HCT116 (cell line): ENCODE data around the gene SEC16A. TPM values are rescaled to one million over a fixed set of nuclear protein-coding genes. Genes with fewer than 3 reads are reported as not detected.

Experiments used
- ATAC-seq: fragments of 200-7000 bp; cut with Tn5 transposase; 2 replicates; pipeline ENCODE4 v1.9.1; 2020; ENCODE audit warnings: mild to moderate bottlenecking, moderate library complexity
- BruUV-seq: library from RNA; stranded (reverse); fragments of 400-500 nt; replicated peaks from 2 replicates; lab custom pipeline; 2021; lab: Mats Ljungman, UMichigan
- CTCF ChIA-PET: fragments of 300-600 bp; sonication (Branson Sonifier 250); formaldehyde crosslinking; loops from one replicate; lab custom pipeline; 2021; ENCODE audit warnings: antibody characterized with exemption; lab: Charles Lee
- POLR2A ChIA-PET: fragments of 300-600, 350-600 bp; sonication (Branson Sonifier 250); formaldehyde crosslinking; loops from one replicate; lab custom pipeline; 2021; ENCODE audit warnings: antibody characterized with exemption; lab: Charles Lee
- RAD21 ChIA-PET, 2 experiments: fragments of 300-600 bp; sonication (Branson Sonifier 250); formaldehyde crosslinking; loops; one replicate each; lab custom pipeline; 2023; ENCODE audit warnings: low total read pairs in 2 of 2; ENCODE audit not compliant: uncharacterized antibody in 2 of 2, unreplicated experiment in 2 of 2, low non-redundant PET in 1 of 2; lab: Charles Lee
- DNase-seq: peaks from one replicate; pipeline ENCODE4 v3.0.0-alpha.2; 2010; ENCODE audit warnings: low read depth, low spot score
- H2AFZ ChIP-seq: fragments of 200-600 bp; shearing (Covaris generic), sonication (generic); 2 replicates; pipeline ENCODE4 v1.6.1; 2017; ENCODE audit warnings: low read depth, mixed run types, mixed read lengths, antibody characterized with exemption, low read length; ENCODE audit not compliant: poor library complexity, severe bottlenecking
- H3K27ac ChIP-seq: 2 replicates; pipeline ENCODE4 v1.5.1; 2012; ENCODE audit warnings: low read depth, low read length
- H3K27me3 ChIP-seq: fragments of 200-600 bp; sonication (generic); 2 replicates; pipeline ENCODE4 v1.6.1; 2016; ENCODE audit warnings: mixed run types, low read length, mixed read lengths; ENCODE audit not compliant: insufficient read depth
- H3K36me3 ChIP-seq, 2 experiments: fragments of 200-500 bp in 1 of 2; fragments of 200-600 bp in 1 of 2; sonication (Bioruptor generic) in 1 of 2; sonication (generic) in 1 of 2; 2 replicates each; pipeline versions ENCODE4 v1.5.1 to v1.6.1; 2014 to 2016; ENCODE audit warnings: low read length in 2 of 2, inconsistent platforms in 1 of 2, mixed read lengths in 1 of 2, mixed run types in 1 of 2; ENCODE audit not compliant: insufficient read depth in 2 of 2, control insufficient read depth in 1 of 2
- H3K4me1 ChIP-seq, 2 experiments: fragments of 200-600 bp in 1 of 2; sonication (generic) in 1 of 2; 2 replicates each; pipeline versions ENCODE4 v1.5.1 to v1.6.1; 2012 to 2017; ENCODE audit warnings: low read length in 2 of 2, inconsistent platforms in 1 of 2, mild to moderate bottlenecking in 1 of 2, mixed read lengths in 1 of 2, mixed run types in 1 of 2, moderate library complexity in 1 of 2; ENCODE audit not compliant: insufficient read depth in 2 of 2, control insufficient read depth in 1 of 2
- H3K4me2 ChIP-seq: fragments of 200-600 bp; sonication (generic); 2 replicates; pipeline ENCODE4 v1.6.1; 2017; ENCODE audit warnings: mixed run types, low read length, mixed read lengths
- H3K4me3 ChIP-seq, 2 experiments: fragments of 200-600 bp in 1 of 2; sonication (generic) in 1 of 2; replicated peaks in 1 of 2; 2 replicates each; pipeline ENCODE4 v1.5.1; 2011 to 2016; ENCODE audit warnings: low read length in 2 of 2, control low read depth in 1 of 2, low read depth in 1 of 2, mild to moderate bottlenecking in 1 of 2, mixed read lengths in 1 of 2, mixed run types in 1 of 2
- H3K79me2 ChIP-seq: fragments of 200-600 bp; sonication (generic); 2 replicates; pipeline ENCODE4 v1.6.1; 2017; ENCODE audit warnings: mild to moderate bottlenecking, mixed run types, low read length, moderate library complexity, mixed read lengths; ENCODE audit not compliant: insufficient read depth
- H3K9ac ChIP-seq: fragments of 200-600 bp; sonication (generic); 2 replicates; pipeline ENCODE4 v1.6.1; 2016; ENCODE audit warnings: low read length, mixed read lengths
- H3K9me2 ChIP-seq: fragments of 200-600 bp; sonication (generic), shearing (Covaris generic); 2 replicates; pipeline ENCODE4 v1.6.1; 2017; ENCODE audit warnings: mixed run types, mild to moderate bottlenecking, moderate library complexity; ENCODE audit not compliant: insufficient read depth
- H3K9me3 ChIP-seq, 2 experiments: fragments of 200-500 bp in 1 of 2; fragments of 200-600 bp in 1 of 2; sonication (Bioruptor generic) in 1 of 2; sonication (generic) in 1 of 2; 2 replicates each; pipeline ENCODE4 v1.6.1; 2014 to 2017; ENCODE audit warnings: low read length in 2 of 2, mixed read lengths in 2 of 2, inconsistent platforms in 1 of 2, low read depth in 1 of 2, mild to moderate bottlenecking in 1 of 2, mixed run types in 1 of 2, moderate library complexity in 1 of 2; ENCODE audit not compliant: control insufficient read depth in 1 of 2, insufficient read depth in 1 of 2
- H4K20me1 ChIP-seq: fragments of 200-600 bp; sonication (generic), shearing (Covaris generic); 2 replicates; pipeline ENCODE4 v1.6.1; 2017; ENCODE audit warnings: mixed run types, mild to moderate bottlenecking, moderate library complexity; ENCODE audit not compliant: insufficient read depth
- CBX3 ChIP-seq: IDR thresholded peaks from 2 replicates; pipeline ENCODE4 v1.6.1; 2012; ENCODE audit warnings: low read depth
- EGR1 ChIP-seq: IDR thresholded peaks from 2 replicates; pipeline ENCODE4 v1.6.1; 2012; ENCODE audit warnings: low read depth
- EZH2 ChIP-seq: fragments of 200-600 bp; sonication (generic); IDR thresholded peaks from 2 replicates; pipeline ENCODE4 v1.6.1; 2017; ENCODE audit warnings: antibody characterized with exemption, mixed run types
- EZH2phosphoT487 ChIP-seq: fragments of 200-600 bp; IDR thresholded peaks from 2 replicates; pipeline ENCODE4 v1.6.1; 2018; ENCODE audit warnings: antibody characterized with exemption, borderline replicate concordance
- FOSL1 ChIP-seq: IDR thresholded peaks from 2 replicates; pipeline ENCODE4 v1.6.1; 2012; ENCODE audit warnings: low read depth
- JUND ChIP-seq: IDR thresholded peaks from 2 replicates; pipeline ENCODE4 v1.6.1; 2012
- POLR2A ChIP-seq: IDR thresholded peaks from 2 replicates; pipeline ENCODE4 v1.7.0; 2011; ENCODE audit warnings: borderline replicate concordance; ENCODE audit not compliant: insufficient read depth, insufficient read length; ENCODE audit errors: extremely low read depth
- POLR2AphosphoS5 ChIP-seq: IDR thresholded peaks from 2 replicates; pipeline ENCODE4 v1.6.1; 2011; ENCODE audit warnings: mild to moderate bottlenecking, low read depth, low read length, moderate library complexity
- RAD21 ChIP-seq: IDR thresholded peaks from 2 replicates; pipeline ENCODE4 v1.6.1; 2012; ENCODE audit warnings: low read depth, mild to moderate bottlenecking
- SIN3A ChIP-seq: IDR thresholded peaks from 2 replicates; pipeline ENCODE4 v1.6.1; 2012; ENCODE audit warnings: low read depth
- SP1 ChIP-seq: IDR thresholded peaks from 2 replicates; pipeline ENCODE4 v1.6.1; 2012; ENCODE audit warnings: low read depth
- SRF ChIP-seq: IDR thresholded peaks from 2 replicates; pipeline ENCODE4 v1.6.1; 2012; ENCODE audit warnings: low read depth
- YY1 ChIP-seq: IDR thresholded peaks from 2 replicates; pipeline ENCODE4 v1.6.1; 2011; ENCODE audit warnings: low read length, low read depth, moderate library complexity, mild to moderate bottlenecking; ENCODE audit not compliant: insufficient replicate concordance; ENCODE audit errors: extremely low read depth
- ZFX ChIP-seq: fragments of 450-650 bp; IDR thresholded peaks from 2 replicates; pipeline ENCODE4 v1.6.1; 2017
- ZNF274 ChIP-seq: fragments of 200-500 bp; sonication (Bioruptor generic); IDR thresholded peaks from 2 replicates; pipeline ENCODE4 v1.6.1; 2014; ENCODE audit warnings: mild to moderate bottlenecking, low read depth, low read length, inconsistent platforms
- intact Hi-C: fragments of 100-400 bp; cut with micrococcal nuclease; formaldehyde crosslinking; loops from 2 replicates; pipeline ENCODE4 v1.10.0; 2022
- total RNA-seq: library from RNA; stranded (reverse); gene quantifications from one replicate; pipeline ENCODE4 v1.2.1, GENCODE V29; 2021; ENCODE audit not compliant: unreplicated experiment
- TF ChIP-seq, protein P1 (sequence below), 3 experiments: fragments of 200-600 bp in 1 of 3; sonication (generic) in 1 of 3; IDR thresholded peaks in 2 of 3; conservative IDR thresholded peaks in 1 of 3; 2 replicates each; pipeline ENCODE4 v1.5.1; 2012 to 2017; ENCODE audit warnings: low read depth in 2 of 3, low read length in 2 of 3, antibody characterized with exemption in 1 of 3, borderline replicate concordance in 1 of 3, control low read depth in 1 of 3, mild to moderate bottlenecking in 1 of 3, mixed read lengths in 1 of 3, mixed run types in 1 of 3, moderate library complexity in 1 of 3; ENCODE audit not compliant: insufficient read depth in 1 of 3
- TF ChIP-seq, protein P2 (sequence below): IDR thresholded peaks from 2 replicates; pipeline ENCODE4 v1.6.1; 2011; ENCODE audit warnings: mild to moderate bottlenecking, low read length, moderate library complexity; ENCODE audit not compliant: insufficient replicate concordance; ENCODE audit errors: extremely low read depth
- TF ChIP-seq, protein P3 (sequence below): IDR thresholded peaks from 2 replicates; pipeline ENCODE4 v1.6.1; 2012; ENCODE audit warnings: low read depth
- TF ChIP-seq, protein P4 (sequence below): IDR thresholded peaks from 2 replicates; pipeline ENCODE4 v1.6.1; 2012

The SEC16A gene
- total RNA-seq, 1 experiment from 2014 or later, result 49.8 TPM

DNA sequence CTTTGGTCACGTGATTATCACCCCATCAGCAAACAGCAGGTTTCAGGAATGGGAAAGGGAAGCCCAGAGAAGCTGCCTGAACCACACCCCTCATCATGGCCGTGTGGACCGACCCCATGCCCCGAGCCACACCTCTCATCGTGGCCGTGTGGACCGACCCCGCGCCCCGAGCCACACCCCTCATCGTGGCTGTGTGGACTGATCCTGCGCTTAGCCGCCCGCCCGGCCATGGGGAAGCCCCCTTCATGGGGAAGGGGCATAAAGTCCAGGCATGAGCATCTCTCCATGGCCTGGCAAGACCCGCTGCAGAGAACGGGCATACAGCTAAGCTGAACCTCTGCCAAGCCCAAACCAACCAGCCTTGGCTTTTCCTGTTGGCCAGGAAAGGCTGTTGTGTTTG, 89.3 kb downstream of the SEC16A start:
- no peaks in the 10 kb centered on the region for H4K20me1 ChIP-seq
- ChIA-PET CTCF (no interaction called here), POLR2A (no interaction called here), RAD21 (no interaction called here)
- H3K4me2 ChIP-seq, result no peak overlapping the region
- H3K9ac ChIP-seq, result no peak overlapping the region
- H3K36me3 ChIP-seq, result peaks cover 54 to 64% of the 10 kb centered on the region in 2 experiments
- no peaks in the 10 kb centered on the region for H3K27me3 ChIP-seq
- ATAC-seq (no peak), DNase-seq (no peak)
- intact Hi-C loops, result no loop called here
- BruUV-seq, result no TSS peak
- TF ChIP-seq CBX3, result no peak
- TF ChIP-seq EZH2, result no peak
- no peak for TF ChIP-seq POLR2A
- no peak for TF ChIP-seq SRF
- no peak for TF ChIP-seq FOSL1
- TF ChIP-seq EGR1, result no peak
- no peak for TF ChIP-seq YY1
- TF ChIP-seq RAD21, result no peak
- TF ChIP-seq, protein P1, sequence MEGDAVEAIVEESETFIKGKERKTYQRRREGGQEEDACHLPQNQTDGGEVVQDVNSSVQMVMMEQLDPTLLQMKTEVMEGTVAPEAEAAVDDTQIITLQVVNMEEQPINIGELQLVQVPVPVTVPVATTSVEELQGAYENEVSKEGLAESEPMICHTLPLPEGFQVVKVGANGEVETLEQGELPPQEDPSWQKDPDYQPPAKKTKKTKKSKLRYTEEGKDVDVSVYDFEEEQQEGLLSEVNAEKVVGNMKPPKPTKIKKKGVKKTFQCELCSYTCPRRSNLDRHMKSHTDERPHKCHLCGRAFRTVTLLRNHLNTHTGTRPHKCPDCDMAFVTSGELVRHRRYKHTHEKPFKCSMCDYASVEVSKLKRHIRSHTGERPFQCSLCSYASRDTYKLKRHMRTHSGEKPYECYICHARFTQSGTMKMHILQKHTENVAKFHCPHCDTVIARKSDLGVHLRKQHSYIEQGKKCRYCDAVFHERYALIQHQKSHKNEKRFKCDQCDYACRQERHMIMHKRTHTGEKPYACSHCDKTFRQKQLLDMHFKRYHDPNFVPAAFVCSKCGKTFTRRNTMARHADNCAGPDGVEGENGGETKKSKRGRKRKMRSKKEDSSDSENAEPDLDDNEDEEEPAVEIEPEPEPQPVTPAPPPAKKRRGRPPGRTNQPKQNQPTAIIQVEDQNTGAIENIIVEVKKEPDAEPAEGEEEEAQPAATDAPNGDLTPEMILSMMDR (IDR thresholded peaks at IDR 0.05 in 2 of 3, conservative IDR thresholded peaks at IDR 0.05 in 1 of 3; ENCODE audit: borderline replicate concordance in 1 of 3, insufficient read depth in 1 of 3, low read depth in 2 of 3, low read length in 2 of 3), result no peak
- TF ChIP-seq SIN3A, result no peak
- TF ChIP-seq JUND, result no peak
- no peak for TF ChIP-seq ZNF274
- TF ChIP-seq, protein P2, sequence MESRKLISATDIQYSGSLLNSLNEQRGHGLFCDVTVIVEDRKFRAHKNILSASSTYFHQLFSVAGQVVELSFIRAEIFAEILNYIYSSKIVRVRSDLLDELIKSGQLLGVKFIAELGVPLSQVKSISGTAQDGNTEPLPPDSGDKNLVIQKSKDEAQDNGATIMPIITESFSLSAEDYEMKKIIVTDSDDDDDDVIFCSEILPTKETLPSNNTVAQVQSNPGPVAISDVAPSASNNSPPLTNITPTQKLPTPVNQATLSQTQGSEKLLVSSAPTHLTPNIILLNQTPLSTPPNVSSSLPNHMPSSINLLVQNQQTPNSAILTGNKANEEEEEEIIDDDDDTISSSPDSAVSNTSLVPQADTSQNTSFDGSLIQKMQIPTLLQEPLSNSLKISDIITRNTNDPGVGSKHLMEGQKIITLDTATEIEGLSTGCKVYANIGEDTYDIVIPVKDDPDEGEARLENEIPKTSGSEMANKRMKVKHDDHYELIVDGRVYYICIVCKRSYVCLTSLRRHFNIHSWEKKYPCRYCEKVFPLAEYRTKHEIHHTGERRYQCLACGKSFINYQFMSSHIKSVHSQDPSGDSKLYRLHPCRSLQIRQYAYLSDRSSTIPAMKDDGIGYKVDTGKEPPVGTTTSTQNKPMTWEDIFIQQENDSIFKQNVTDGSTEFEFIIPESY, result no peak
- TF ChIP-seq, protein P3, sequence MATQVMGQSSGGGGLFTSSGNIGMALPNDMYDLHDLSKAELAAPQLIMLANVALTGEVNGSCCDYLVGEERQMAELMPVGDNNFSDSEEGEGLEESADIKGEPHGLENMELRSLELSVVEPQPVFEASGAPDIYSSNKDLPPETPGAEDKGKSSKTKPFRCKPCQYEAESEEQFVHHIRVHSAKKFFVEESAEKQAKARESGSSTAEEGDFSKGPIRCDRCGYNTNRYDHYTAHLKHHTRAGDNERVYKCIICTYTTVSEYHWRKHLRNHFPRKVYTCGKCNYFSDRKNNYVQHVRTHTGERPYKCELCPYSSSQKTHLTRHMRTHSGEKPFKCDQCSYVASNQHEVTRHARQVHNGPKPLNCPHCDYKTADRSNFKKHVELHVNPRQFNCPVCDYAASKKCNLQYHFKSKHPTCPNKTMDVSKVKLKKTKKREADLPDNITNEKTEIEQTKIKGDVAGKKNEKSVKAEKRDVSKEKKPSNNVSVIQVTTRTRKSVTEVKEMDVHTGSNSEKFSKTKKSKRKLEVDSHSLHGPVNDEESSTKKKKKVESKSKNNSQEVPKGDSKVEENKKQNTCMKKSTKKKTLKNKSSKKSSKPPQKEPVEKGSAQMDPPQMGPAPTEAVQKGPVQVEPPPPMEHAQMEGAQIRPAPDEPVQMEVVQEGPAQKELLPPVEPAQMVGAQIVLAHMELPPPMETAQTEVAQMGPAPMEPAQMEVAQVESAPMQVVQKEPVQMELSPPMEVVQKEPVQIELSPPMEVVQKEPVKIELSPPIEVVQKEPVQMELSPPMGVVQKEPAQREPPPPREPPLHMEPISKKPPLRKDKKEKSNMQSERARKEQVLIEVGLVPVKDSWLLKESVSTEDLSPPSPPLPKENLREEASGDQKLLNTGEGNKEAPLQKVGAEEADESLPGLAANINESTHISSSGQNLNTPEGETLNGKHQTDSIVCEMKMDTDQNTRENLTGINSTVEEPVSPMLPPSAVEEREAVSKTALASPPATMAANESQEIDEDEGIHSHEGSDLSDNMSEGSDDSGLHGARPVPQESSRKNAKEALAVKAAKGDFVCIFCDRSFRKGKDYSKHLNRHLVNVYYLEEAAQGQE, result no peak
- no peak for TF ChIP-seq POLR2AphosphoS5
- no peak for TF ChIP-seq ZFX
- no peak for TF ChIP-seq EZH2phosphoT487
- TF ChIP-seq SP1, result no peak
- TF ChIP-seq, protein P4, sequence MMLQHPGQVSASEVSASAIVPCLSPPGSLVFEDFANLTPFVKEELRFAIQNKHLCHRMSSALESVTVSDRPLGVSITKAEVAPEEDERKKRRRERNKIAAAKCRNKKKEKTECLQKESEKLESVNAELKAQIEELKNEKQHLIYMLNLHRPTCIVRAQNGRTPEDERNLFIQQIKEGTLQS, result no peak
- no peaks in the 10 kb centered on the region for H3K9me3 ChIP-seq
- H3K4me1 ChIP-seq, result peaks cover 3% of the 10 kb centered on the region in 2 experiments
- no peak overlapping the region for H2AFZ ChIP-seq
- H3K9me2 ChIP-seq, result no peaks in the 10 kb centered on the region
- no peak overlapping the region for H3K4me3 ChIP-seq
- peaks cover 46% of the 10 kb centered on the region for H3K79me2 ChIP-seq
- H3K27ac ChIP-seq, result no peak overlapping the region
